Calu3 (cell line): ENCODE data around the gene APOC3. TPM values are rescaled to one million over a fixed set of nuclear protein-coding genes. Genes with fewer than 3 reads are reported as not detected.
"Not testable (repeated sequence)": the region's sequence is repeated elsewhere in the genome, so short reads cannot be mapped to it uniquely, and the experiment has no call there.

Experiments
- BruUV-seq: library from RNA; stranded (reverse); fragments of 400-500 nt; replicated peaks from 2 replicates; lab custom pipeline; 2021; lab: Mats Ljungman, UMichigan
- CTCF ChIA-PET: fragments of 300-600 bp; sonication (Branson Sonifier 250); formaldehyde crosslinking; loops from one replicate; lab custom pipeline; 2022; ENCODE audit warnings: antibody characterized with exemption; lab: Charles Lee
- DNase-seq: peaks from one replicate; pipeline ENCODE4 v3.0.0; 2022
- H3K27ac Mint-ChIP-seq: one replicate; pipeline ENCODE4 v1.8.0; 2022; ENCODE audit warnings: mixed read lengths; ENCODE audit not compliant: unreplicated experiment
- H3K27me3 Mint-ChIP-seq: one replicate; pipeline ENCODE4 v1.8.0; 2022; ENCODE audit warnings: mixed read lengths; ENCODE audit not compliant: unreplicated experiment
- H3K36me3 Mint-ChIP-seq: one replicate; pipeline ENCODE4 v1.8.0; 2022; ENCODE audit warnings: mild to moderate bottlenecking, moderate library complexity, mixed read lengths; ENCODE audit not compliant: insufficient read depth, unreplicated experiment
- H3K4me1 Mint-ChIP-seq: one replicate; pipeline ENCODE4 v1.8.0; 2022; ENCODE audit warnings: mild to moderate bottlenecking, low read depth, mixed read lengths; ENCODE audit not compliant: unreplicated experiment
- H3K4me3 Mint-ChIP-seq: one replicate; pipeline ENCODE4 v1.8.0; 2022; ENCODE audit warnings: mild to moderate bottlenecking, low read depth, moderate library complexity, mixed read lengths; ENCODE audit not compliant: unreplicated experiment
- H3K9me3 Mint-ChIP-seq: one replicate; pipeline ENCODE4 v1.8.0; 2022; ENCODE audit warnings: low read depth, mixed read lengths; ENCODE audit not compliant: unreplicated experiment
- CTCF ChIP-seq: fragments of 200-600 bp; IDR thresholded peaks from one replicate; pipeline ENCODE4 v1.8.0; 2022; ENCODE audit warnings: antibody characterized with exemption; ENCODE audit not compliant: unreplicated experiment
- intact Hi-C: fragments of 100-400 bp; cut with micrococcal nuclease; formaldehyde crosslinking; loops from one replicate; pipeline ENCODE4 v1.10.0; 2022; ENCODE audit not compliant: unreplicated experiment
- total RNA-seq: library from RNA; stranded (reverse); gene quantifications from 2 replicates; pipeline ENCODE4 v1.2.3, GENCODE V29; 2022

The APOC3 gene
- total RNA-seq, 1 experiment from 2014 or later = not detected

- Mint-ChIP-seq H3K27ac (no peak overlapping the region), H3K4me3 (no peak overlapping the region), H3K9me3 (no peaks in the 10 kb centered on the region), H3K27me3 (no peaks in the 10 kb centered on the region), H3K36me3 (no peaks in the 10 kb centered on the region), H3K4me1 (no peaks in the 10 kb centered on the region)
- intact Hi-C loops = no loop called here
- CTCF ChIA-PET = no interaction called here
- no peak for TF ChIP-seq CTCF
- BruUV-seq = no TSS peak
- no peak for DNase-seq
Observed at GRCh38 chr11:116796548-116796947, 33.2 kb upstream of the APOC3 start.

GRCh38 chr11:116797816-116798215 is 31.9 kb upstream of the APOC3 start:
- intact Hi-C loops = no loop called here
- TF ChIP-seq CTCF = no peak
- no peaks in the 10 kb centered on the region for H3K9me3 Mint-ChIP-seq
- H3K4me3 Mint-ChIP-seq = no peak overlapping the region
- no TSS peak for BruUV-seq
- H3K36me3 Mint-ChIP-seq = no peaks in the 10 kb centered on the region
- no peak overlapping the region for H3K27ac Mint-ChIP-seq
- CTCF ChIA-PET = no interaction called here
- no peak for DNase-seq
- peaks cover 6% of the 10 kb centered on the region for H3K27me3 Mint-ChIP-seq
- no peaks in the 10 kb centered on the region for H3K4me1 Mint-ChIP-seq

GRCh38 chr11:116798368-116798767 is 31.3 kb upstream of the APOC3 start:
- no peak for DNase-seq
- no peak overlapping the region for H3K27ac Mint-ChIP-seq
- H3K4me3 Mint-ChIP-seq = no peak overlapping the region
- H3K4me1 Mint-ChIP-seq = no peaks in the 10 kb centered on the region
- no peak for TF ChIP-seq CTCF
- no peaks in the 10 kb centered on the region for H3K9me3 Mint-ChIP-seq
- peaks cover 12% of the 10 kb centered on the region for H3K27me3 Mint-ChIP-seq
- CTCF ChIA-PET = no interaction called here
- no peaks in the 10 kb centered on the region for H3K36me3 Mint-ChIP-seq
- intact Hi-C loops = no loop called here
- no TSS peak for BruUV-seq

GRCh38 chr11:116800610-116801009 is 29.1 kb upstream of the APOC3 start:
- no peaks in the 10 kb centered on the region for H3K36me3 Mint-ChIP-seq
- H3K27ac Mint-ChIP-seq = no peak overlapping the region
- CTCF ChIA-PET = no interaction called here
- intact Hi-C loops = no loop called here
- no peak for TF ChIP-seq CTCF
- H3K9me3 Mint-ChIP-seq = no peaks in the 10 kb centered on the region
- H3K27me3 Mint-ChIP-seq = peaks cover 13% of the 10 kb centered on the region
- no TSS peak for BruUV-seq
- H3K4me1 Mint-ChIP-seq = no peaks in the 10 kb centered on the region
- no peak overlapping the region for H3K4me3 Mint-ChIP-seq
- DNase-seq = no peak

- H3K36me3 Mint-ChIP-seq, H3K4me1 Mint-ChIP-seq, H3K4me3 Mint-ChIP-seq, intact Hi-C loops, H3K9me3 Mint-ChIP-seq, DNase-seq, BruUV-seq, H3K27ac Mint-ChIP-seq, CTCF ChIA-PET: not testable (repeated sequence)
- peaks cover 13% of the 10 kb centered on the region for H3K27me3 Mint-ChIP-seq
Observed at GRCh38 chr11:116801662-116802061, 28.0 kb upstream of the APOC3 start.
